Colonic mucosa (tissue), 4 donors: ENCODE results near the gene VWA8. TPM values are rescaled to one million over a fixed set of nuclear protein-coding genes. Genes with fewer than 3 reads are reported as not detected.
"Not testable (repeated sequence)": the region's sequence is repeated elsewhere in the genome, so short reads cannot be mapped to it uniquely, and the experiment has no call there.

ENCODE experiments used
- DNase-seq: peaks from one replicate; pipeline ENCODE4 v3.0.0-alpha.2; 2020
- H3K27ac ChIP-seq: fragments of 200-600 bp; one replicate; pipeline ENCODE4 v1.8.0; 2021
- H3K27me3 ChIP-seq: fragments of 200-600 bp; one replicate; pipeline ENCODE4 v1.8.0; 2021
- H3K36me3 ChIP-seq: fragments of 200-600 bp; one replicate; pipeline ENCODE4 v1.8.0; 2021
- H3K4me1 ChIP-seq: fragments of 200-600 bp; one replicate; pipeline ENCODE4 v1.8.0; 2021; ENCODE audit warnings: mild to moderate bottlenecking
- H3K4me3 ChIP-seq: fragments of 200-600 bp; one replicate; pipeline ENCODE4 v1.8.0; 2021
- H3K9ac ChIP-seq, 2 donors: one replicate each; pipeline ENCODE4 v1.7.0; 2013; ENCODE audit warnings: control low read depth in 2 of 2, low read depth in 2 of 2, low read length in 2 of 2
- H3K9me3 ChIP-seq: fragments of 200-600 bp; one replicate; pipeline ENCODE4 v1.8.0; 2021
- CTCF ChIP-seq: fragments of 200-600 bp; IDR thresholded peaks from one replicate; pipeline ENCODE4 v1.8.0; 2022; ENCODE audit warnings: antibody characterized with exemption, mild to moderate bottlenecking
- intact Hi-C: fragments of 100-400 bp; cut with DNase I; formaldehyde crosslinking; loops from one replicate; pipeline ENCODE4 v1.14.1; 2022
- total RNA-seq, 2 donors: library from RNA; stranded (reverse); fragmentation: NEBNext Ultra II Directional in 1 of 2; extraction: Animal tissue kit (Norgen Biotek cat#: 25700) in 1 of 2; gene quantifications; one replicate each; pipeline ENCODE4 v1.2.1, GENCODE V29; 2021
- donor health status: healthy.
- donor health status: DM: no; HTN: no; CAD: no.
- donor health status: DM: no; HTN: no; CAD: no.

VWA8 gene
- total RNA-seq, 2 donors from 2014 or later, result 23.8 to 31.8 TPM

DNA sequence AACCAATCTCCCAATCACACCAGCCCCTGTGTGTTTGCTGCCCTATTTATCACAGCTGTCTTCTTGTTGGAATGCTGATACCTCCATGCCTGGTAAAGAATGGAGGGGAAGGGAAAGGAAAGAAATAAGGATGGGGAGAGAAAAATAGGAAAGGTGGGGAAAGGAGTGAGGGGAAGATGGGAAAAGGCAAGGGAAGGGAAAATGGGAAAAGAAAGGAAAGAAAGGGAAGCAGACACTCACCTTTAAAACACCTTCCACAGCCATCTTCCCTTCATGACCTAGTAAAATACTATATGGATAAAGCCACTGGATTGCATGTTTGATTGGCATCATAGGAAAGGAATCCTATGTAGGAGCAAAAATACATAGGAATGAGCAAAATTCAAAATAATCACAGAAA lies 77.8 kb downstream of the VWA8 start:
- no peak for TF ChIP-seq CTCF
- no peaks in the 10 kb centered on the region for H3K9me3 ChIP-seq
- no peak for DNase-seq
- H3K4me3 ChIP-seq, result no peak overlapping the region
- no peaks in the 10 kb centered on the region for H3K27me3 ChIP-seq
- H3K9ac ChIP-seq, result no peak overlapping the region
- H3K27ac ChIP-seq, result no peak overlapping the region
- no peaks in the 10 kb centered on the region for H3K36me3 ChIP-seq
- intact Hi-C loops, result no loop called here
- no peaks in the 10 kb centered on the region for H3K4me1 ChIP-seq

- not testable (repeated sequence) for H3K36me3 ChIP-seq
Measured at GRCh38 chr13:41881890-41882289, 79.0 kb downstream of the VWA8 start.

DNA sequence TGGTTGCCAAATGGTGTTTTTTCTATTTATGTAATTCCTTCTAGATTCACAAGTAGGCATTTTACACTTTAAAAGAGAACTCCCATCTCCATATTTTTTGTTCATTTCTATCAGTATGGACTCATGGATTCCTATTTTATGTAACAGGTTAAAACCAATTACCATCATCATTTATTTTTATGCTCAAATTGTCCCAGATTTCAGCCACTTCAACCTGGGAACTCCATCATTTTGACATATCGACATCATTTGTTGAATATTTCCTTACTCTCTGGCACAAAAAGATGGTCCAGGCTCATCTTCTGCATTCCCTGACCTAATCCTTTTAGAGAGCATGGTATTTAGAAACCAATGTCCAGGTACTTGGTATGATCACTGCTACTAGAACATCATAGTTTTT lies 79.9 kb downstream of the VWA8 start:
- no peak for TF ChIP-seq CTCF

More at GRCh38 chr13:41881890-41882289, 79.0 kb downstream of the VWA8 start:
- H3K9ac ChIP-seq, H3K4me1 ChIP-seq, intact Hi-C loops, H3K27me3 ChIP-seq, H3K27ac ChIP-seq, H3K4me3 ChIP-seq, DNase-seq, H3K9me3 ChIP-seq: not testable (repeated sequence)

GRCh38 chr13:41864658-41865057 lies 96.3 kb downstream of the VWA8 start:
- Histone ChIP-seq H3K36me3 (no peaks in the 10 kb centered on the region), H3K9me3 (no peaks in the 10 kb centered on the region), H3K9ac (no peak overlapping the region), H3K27me3 (no peaks in the 10 kb centered on the region), H3K27ac (no peak overlapping the region), H3K4me1 (no peaks in the 10 kb centered on the region), H3K4me3 (no peak overlapping the region)
- TF ChIP-seq CTCF, result no peak
- no peak for DNase-seq
- intact Hi-C loops, result no loop called here

More for the DNA sequence above, 79.9 kb downstream of the VWA8 start:
- Histone ChIP-seq H3K4me3 (no peak overlapping the region), H3K4me1 (no peaks in the 10 kb centered on the region), H3K9ac (no peak overlapping the region), H3K27me3 (no peaks in the 10 kb centered on the region), H3K9me3 (no peaks in the 10 kb centered on the region), H3K36me3 (no peaks in the 10 kb centered on the region), H3K27ac (no peak overlapping the region)
- DNase-seq, result no peak
- intact Hi-C loops, result no loop called here

- H3K36me3 ChIP-seq, H3K27ac ChIP-seq, H3K4me3 ChIP-seq, H3K4me1 ChIP-seq, H3K9ac ChIP-seq, H3K27me3 ChIP-seq, intact Hi-C loops, H3K9me3 ChIP-seq, DNase-seq: not testable (repeated sequence)
Measured at GRCh38 chr13:41862659-41863058, 98.2 kb downstream of the VWA8 start.

- Histone ChIP-seq H3K27me3 (no peaks in the 10 kb centered on the region), H3K4me3 (no peak overlapping the region), H3K9me3 (no peaks in the 10 kb centered on the region), H3K9ac (no peak overlapping the region), H3K27ac (no peak overlapping the region), H3K36me3 (no peaks in the 10 kb centered on the region), H3K4me1 (no peaks in the 10 kb centered on the region)
- intact Hi-C loops, result no loop called here
- no peak for DNase-seq
- no peak for TF ChIP-seq CTCF
Measured at GRCh38 chr13:41859565-41859964, 101.3 kb downstream of the VWA8 start.

- intact Hi-C loops, result no loop called here
Measured at GRCh38 chr13:41858780-41859179, 102.1 kb downstream of the VWA8 start.

More at GRCh38 chr13:41858780-41859179, 102.1 kb downstream of the VWA8 start:
- Histone ChIP-seq H3K9me3 (no peaks in the 10 kb centered on the region), H3K4me3 (no peak overlapping the region), H3K36me3 (no peaks in the 10 kb centered on the region), H3K4me1 (no peaks in the 10 kb centered on the region), H3K9ac (no peak overlapping the region), H3K27me3 (no peaks in the 10 kb centered on the region), H3K27ac (no peak overlapping the region)
- DNase-seq, result no peak
- no peak for TF ChIP-seq CTCF
